H1 (cell line): Measurements from ENCODE around the gene RPS6KA4. TPM values are rescaled to one million over a fixed set of nuclear protein-coding genes. Genes with fewer than 3 reads are reported as not detected.

Experiments
- CTCF ChIA-PET: fragments of 300-600 bp; sonication (Branson Sonifier 250); formaldehyde crosslinking; loops from one replicate; lab custom pipeline; 2021; ENCODE audit not compliant: partially characterized antibody; lab: Charles Lee
- POLR2A ChIA-PET: fragments of 300-600 bp; sonication (Branson Sonifier 250); formaldehyde crosslinking; loops from one replicate; lab custom pipeline; 2021; ENCODE audit warnings: inconsistent platforms; ENCODE audit not compliant: partially characterized antibody; lab: Charles Lee
- DNase-seq, 2 experiments: peaks; one replicate each; pipeline versions ENCODE4 v3.0.0 to v3.0.0-alpha.2; 2010 to 2022; ENCODE audit warnings: low spot score in 2 of 2, low read depth in 1 of 2, mixed read lengths in 1 of 2
- FAIRE-seq: peaks from 2 replicates; lab custom pipeline; 2011; peaks lifted over from hg19 to GRCh38; lab: Jason Lieb, UNC
- H2AFZ ChIP-seq: 2 replicates; pipeline ENCODE4 v1.8.1; 2012; ENCODE audit warnings: low read length, inconsistent platforms
- H2AK5ac ChIP-seq: 2 replicates; pipeline ENCODE4 v1.6.1; 2013; ENCODE audit warnings: low read depth, low read length
- H2BK120ac ChIP-seq: replicated peaks from 2 replicates; pipeline ENCODE3; 2013; ENCODE audit warnings: low read depth, low read length, inconsistent platforms
- H2BK12ac ChIP-seq: 2 replicates; pipeline ENCODE4 v1.6.1; 2013; ENCODE audit warnings: low read depth, low read length
- H2BK15ac ChIP-seq: 2 replicates; pipeline ENCODE4 v1.6.1; 2013; ENCODE audit warnings: low read length
- H2BK20ac ChIP-seq: 2 replicates; pipeline ENCODE4 v1.6.1; 2013; ENCODE audit warnings: low read length
- H2BK5ac ChIP-seq: 2 replicates; pipeline ENCODE4 v1.6.1; 2013; ENCODE audit warnings: low read depth, low read length
- H3K14ac ChIP-seq: 2 replicates; pipeline ENCODE4 v1.6.1; 2013; ENCODE audit warnings: inconsistent platforms; ENCODE audit not compliant: insufficient read length
- H3K18ac ChIP-seq: 2 replicates; pipeline ENCODE4 v1.6.1; 2013; ENCODE audit warnings: low read length; ENCODE audit errors: extremely low read depth
- H3K23ac ChIP-seq: 2 replicates; pipeline ENCODE4 v1.6.1; 2013; ENCODE audit warnings: inconsistent platforms; ENCODE audit not compliant: insufficient read length
- H3K23me2 ChIP-seq: 2 replicates; pipeline ENCODE4 v1.6.1; 2013; ENCODE audit warnings: low read depth, low read length
- H3K27ac ChIP-seq: 2 replicates; pipeline ENCODE4 v1.6.1; 2011; ENCODE audit warnings: low read depth, low read length, inconsistent platforms
- H3K27me3 ChIP-seq, 4 experiments: replicated peaks in 1 of 4; 1 replicate in 1 of 4; 2 replicates in 3 of 4; pipeline versions ENCODE4 v1.6.1 to v1.8.1; 2011 to 2013; ENCODE audit warnings: low read length in 3 of 4, mild to moderate bottlenecking in 3 of 4, inconsistent platforms in 2 of 4, mixed read lengths in 2 of 4, moderate library complexity in 1 of 4; ENCODE audit not compliant: control insufficient read depth in 3 of 4, insufficient read depth in 3 of 4; ENCODE audit errors: extremely low read depth in 1 of 4
- H3K36me3 ChIP-seq, 4 experiments: 2 replicates each; pipeline versions ENCODE4 v1.6.1 to v1.8.1; 2011 to 2013; ENCODE audit warnings: mild to moderate bottlenecking in 4 of 4, low read length in 3 of 4, moderate library complexity in 2 of 4, control low read depth in 1 of 4, inconsistent platforms in 1 of 4; ENCODE audit not compliant: insufficient read depth in 4 of 4, control insufficient read depth in 2 of 4
- H3K4ac ChIP-seq: replicated peaks from 2 replicates; pipeline ENCODE3; 2013; ENCODE audit warnings: low read length, low read depth, mixed read lengths, inconsistent platforms; ENCODE audit not compliant: insufficient read length
- H3K4me1 ChIP-seq, 4 experiments: replicated peaks in 1 of 4; 1 replicate in 1 of 4; 2 replicates in 3 of 4; pipeline versions ENCODE4 v1.6.1 to v1.8.1; 2011 to 2013; ENCODE audit warnings: low read length in 3 of 4, inconsistent platforms in 2 of 4, mixed read lengths in 1 of 4; ENCODE audit not compliant: insufficient read depth in 4 of 4, control insufficient read depth in 3 of 4
- H3K4me2 ChIP-seq, 2 experiments: 2 replicates each; pipeline versions ENCODE4 v1.6.1 to v1.8.1; 2011 to 2013; ENCODE audit warnings: low read depth in 2 of 2, low read length in 2 of 2, control low read depth in 1 of 2, inconsistent platforms in 1 of 2, mild to moderate bottlenecking in 1 of 2; ENCODE audit not compliant: insufficient read depth in 1 of 2
- H3K4me3 ChIP-seq, 4 experiments: fragments of 200-600, 300-600 bp in 1 of 4; sonication (generic), shearing (Covaris generic), sonication (Bioruptor Twin) in 1 of 4; 2 replicates each; pipeline versions ENCODE4 v1.5.1 to v1.8.1; 2011 to 2016; ENCODE audit warnings: low read length in 4 of 4, low read depth in 3 of 4, control low read depth in 2 of 4, inconsistent platforms in 2 of 4, mild to moderate bottlenecking in 2 of 4, mixed read lengths in 1 of 4, moderate library complexity in 1 of 4; ENCODE audit not compliant: insufficient read depth in 2 of 4; ENCODE audit errors: extremely low read depth in 1 of 4
- H3K56ac ChIP-seq: replicated peaks from 2 replicates; pipeline ENCODE3; 2013; ENCODE audit warnings: low read depth, mild to moderate bottlenecking, mixed read lengths, low read length, inconsistent platforms; ENCODE audit not compliant: insufficient read length
- H3K79me1 ChIP-seq: 2 replicates; pipeline ENCODE4 v1.6.1; 2013; ENCODE audit warnings: low read depth, low read length, control low read depth
- H3K79me2 ChIP-seq, 2 experiments: 2 replicates each; pipeline versions ENCODE4 v1.6.1 to v1.8.1; 2012 to 2013; ENCODE audit warnings: low read length in 2 of 2, mild to moderate bottlenecking in 2 of 2, inconsistent platforms in 1 of 2; ENCODE audit not compliant: insufficient read depth in 2 of 2, control insufficient read depth in 1 of 2
- H3K9ac ChIP-seq, 4 experiments: replicated peaks in 1 of 4; 1 replicate in 1 of 4; 2 replicates in 3 of 4; pipeline versions ENCODE4 v1.6.1 to v1.8.1; 2011 to 2013; ENCODE audit warnings: low read depth in 3 of 4, low read length in 3 of 4, control low read depth in 2 of 4, mild to moderate bottlenecking in 2 of 4, moderate library complexity in 2 of 4, inconsistent platforms in 1 of 4; ENCODE audit errors: extremely low read depth in 1 of 4
- H3K9me3 ChIP-seq, 2 experiments: 2 replicates each; pipeline versions ENCODE4 v1.6.1 to v1.8.1; 2012 to 2013; ENCODE audit warnings: mild to moderate bottlenecking in 2 of 2, moderate library complexity in 2 of 2, control low read depth in 1 of 2, inconsistent platforms in 1 of 2, low read depth in 1 of 2, low read length in 1 of 2, mixed read lengths in 1 of 2; ENCODE audit not compliant: insufficient read depth in 2 of 2
- H4K20me1 ChIP-seq, 2 experiments: replicated peaks in 1 of 2; 2 replicates each; pipeline versions ENCODE3 to v1.8.1; 2011 to 2013; ENCODE audit warnings: inconsistent platforms in 2 of 2, low read length in 2 of 2, mild to moderate bottlenecking in 1 of 2; ENCODE audit not compliant: insufficient read depth in 2 of 2, control insufficient read depth in 1 of 2
- H4K5ac ChIP-seq: 2 replicates; pipeline ENCODE4 v1.6.1; 2013; ENCODE audit warnings: low read length, low read depth, mixed read lengths, inconsistent platforms; ENCODE audit not compliant: insufficient read length
- H4K8ac ChIP-seq: 2 replicates; pipeline ENCODE4 v1.8.0; 2013; ENCODE audit warnings: mild to moderate bottlenecking, moderate library complexity, low read length, inconsistent platforms; ENCODE audit not compliant: insufficient read depth; ENCODE audit errors: extremely low read depth
- H4K91ac ChIP-seq: replicated peaks from 2 replicates; pipeline ENCODE3; 2013; ENCODE audit warnings: low read length, mixed read lengths, inconsistent platforms; ENCODE audit not compliant: insufficient read length
- CTCF ChIP-seq, 3 experiments: IDR thresholded peaks; 1 replicate in 2 of 3; 2 replicates in 1 of 3; pipeline versions ENCODE4 v1.5.1 to v1.6.1; 2011; ENCODE audit warnings: low read length in 3 of 3, mild to moderate bottlenecking in 3 of 3, inconsistent platforms in 2 of 3, low read depth in 1 of 3, moderate library complexity in 1 of 3; ENCODE audit not compliant: insufficient read depth in 1 of 3; ENCODE audit errors: control extremely low read depth in 1 of 3
- EZH2 ChIP-seq: fragments of 200-600 bp; sonication (generic); IDR thresholded peaks from 2 replicates; pipeline ENCODE4 v1.7.1; 2012; ENCODE audit warnings: low read depth, mild to moderate bottlenecking, moderate library complexity, low read length, inconsistent platforms; ENCODE audit not compliant: severe bottlenecking
- NANOG ChIP-seq: IDR thresholded peaks from 2 replicates; pipeline ENCODE4 v1.6.1; 2011; ENCODE audit warnings: low read length, low read depth, mild to moderate bottlenecking, inconsistent platforms; ENCODE audit not compliant: insufficient read depth, poor library complexity, severe bottlenecking
- PHF8 ChIP-seq: fragments of 200-600 bp; sonication (generic); conservative IDR thresholded peaks from 2 replicates; pipeline ENCODE4 v1.7.1; 2012; ENCODE audit warnings: low read depth, mild to moderate bottlenecking, inconsistent platforms, low read length, moderate library complexity
- RFX5 ChIP-seq: IDR thresholded peaks from 2 replicates; pipeline ENCODE4 v1.6.1; 2011; ENCODE audit warnings: low read depth, low read length, improper control_type of control experiment, borderline replicate concordance
- SIRT6 ChIP-seq: IDR thresholded peaks from one replicate; pipeline ENCODE4 v1.7.1; 2012; ENCODE audit warnings: low read length, inconsistent platforms
- TAF7 ChIP-seq: optimal IDR thresholded peaks from 2 replicates; pipeline ENCODE3; 2011; ENCODE audit warnings: low read depth, mild to moderate bottlenecking, inconsistent platforms, low read length, moderate library complexity, borderline replicate concordance
- WGBS, 2 experiments: shearing (Covaris generic) in 1 of 2; methylation state at CpG; one replicate each; pipeline versions ENCODE4 v1.1.6 to v1.1.7; 2013 to 2015; ENCODE audit warnings: low lambda C conversion rate in 2 of 2, mixed read lengths in 2 of 2, inconsistent platforms in 1 of 2, low coverage in 1 of 2, missing lambda C conversion rate in 1 of 2; ENCODE audit not compliant: insufficient replicate concordance in 2 of 2, insufficient coverage in 1 of 2, insufficient read length in 1 of 2; ENCODE audit errors: extremely low coverage in 1 of 2, missing lambda C conversion rate in 1 of 2; 5-methylcytosine and 5-hydroxymethylcytosine counted together
- polyA plus RNA-seq, 7 experiments: library from polyadenylated mRNA; depleted of rRNA in 3 of 7; stranded (reverse) in 5 of 7; unstranded in 2 of 7; fragments of >200 nt in 5 of 7; fragments of 200-250 nt in 2 of 7; gene quantifications; 1 replicate in 5 of 7; 2 replicates in 1 of 7; 4 replicates in 1 of 7; pipeline versions ENCODE4 v1.2.1 to v1.2.3, GENCODE V29; 2011 to 2013; ENCODE audit warnings: missing spikeins in 2 of 7, mixed read lengths in 2 of 7
- total RNA-seq: library from RNA; stranded (reverse); fragmentation: NEBNext Ultra II Directional; extraction: Animal tissue kit (Norgen Biotek cat#: 25700); gene quantifications from 2 replicates; pipeline ENCODE4 v1.2.1, GENCODE V29; 2021

RPS6KA4 gene
- total and polyA plus RNA-seq, 2 of the 8 experiments (the other 6 are each of a cell fraction or from before 2014, with no cell fraction given): 8.2 to 12.6 TPM

GRCh38 chr11:64316672-64317324 is 42.2 kb upstream of the RPS6KA4 start:
- Histone ChIP-seq H2BK12ac (no peak overlapping the region), H3K27ac (peak overlapping the region; percentile 91), H2AK5ac (0 out of 2 replicates have a peak overlapping the region, but pooled peaks have one; percentile 71), H3K4ac (peak overlapping the region; percentile 85), H2BK15ac (no peak overlapping the region), H3K23ac (no peak overlapping the region), H3K27me3 (no peaks in the 10 kb centered on the region), H2AFZ (no peak overlapping the region), H4K5ac (peak overlapping the region; percentile 7), H3K79me1 (peaks cover 7% of the 10 kb centered on the region; the same call in 1 of the 2 replicates), H4K20me1 (peaks cover 0 to 3% of the 10 kb centered on the region in 2 experiments), H3K79me2 (peaks cover 0 to 18% of the 10 kb centered on the region in 2 experiments; a peak in 1 of 4 replicates), H2BK5ac (peak overlapping the region; percentile 84), H2BK20ac (no peak overlapping the region), H4K91ac (peak overlapping the region; percentile 94), H3K14ac (no peak overlapping the region), H3K9ac (peak overlapping the region; percentile 70 to 85 (median 79)), H3K4me1 (peaks cover 0 to 5% (median 3%) of the 10 kb centered on the region in 4 experiments; a peak in 5 of 7 replicates), H4K8ac (peak overlapping the region; percentile 97; the same call in 1 of the 2 replicates), H3K23me2 (peaks cover 5% of the 10 kb centered on the region; the same call in 1 of the 2 replicates), H3K18ac (peak overlapping the region; percentile 71), H3K56ac (peak overlapping the region; percentile 86), H3K9me3 (no peaks in the 10 kb centered on the region), H3K36me3 (peaks cover 2 to 26% (median 15%) of the 10 kb centered on the region in 4 experiments; a peak in 7 of 8 replicates), H3K4me3 (peak overlapping the region; percentile 73 to 80 (median 77)), H2BK120ac (no peak overlapping the region), H3K4me2 (peak overlapping the region; percentile 60 to 75)
- 10% methylated on average over 32 of the region's 32 CpGs; no CpG with 5 or more reads in 1 of the 2 experiments for WGBS, 2 experiments
- FAIRE-seq (no peak), DNase-seq (no peak)
- ChIA-PET CTCF (interaction anchor here (0.7 to 20.8 kb wide), 12 partner anchors 10 to 372 kb away, joined by 3 to 614 read pairs (median 3); partner anchors contain the start of genes BAD, CATSPERZ, CCDC88B and NUDT22), POLR2A (interaction anchor here (0.9 to 6.6 kb wide), 26 partner anchors 9 to 250 kb away, joined by 3 to 61 read pairs (median 6); partner anchors contain the start of genes CCDC88B, ESRRA, FERMT3 and NUDT22)
- TF ChIP-seq EZH2 (no peak), RFX5 (no peak), SIRT6 (no peak), CTCF (IDR thresholded peaks at IDR 0.05; ENCODE audit: control extremely low read depth in 1 of 3, insufficient read depth in 1 of 3, low read depth in 1 of 3, low read length in 3 of 3) (peak in 2 of 3 experiments; percentile 32 to 33; a peak in 3 of 4 replicates), TAF7 (peak; percentile 42), PHF8 (no peak), NANOG (no peak)
